Stimulated activated CD4-positive, alpha-beta T cell treated with anti-CD3 and anti-CD28 coated beads, Interleukin-1b, Interleukin-23, amount 100 ng/mL, for 4 hours (primary cell): ENCODE data around the gene AATK.

ENCODE experiments used
- DNase-seq, 2 donors: peaks; one replicate each; pipeline ENCODE4 v3.0.0-alpha.2; 2020; ENCODE audit warnings: low read depth in 2 of 2

Gene AATK

DNA sequence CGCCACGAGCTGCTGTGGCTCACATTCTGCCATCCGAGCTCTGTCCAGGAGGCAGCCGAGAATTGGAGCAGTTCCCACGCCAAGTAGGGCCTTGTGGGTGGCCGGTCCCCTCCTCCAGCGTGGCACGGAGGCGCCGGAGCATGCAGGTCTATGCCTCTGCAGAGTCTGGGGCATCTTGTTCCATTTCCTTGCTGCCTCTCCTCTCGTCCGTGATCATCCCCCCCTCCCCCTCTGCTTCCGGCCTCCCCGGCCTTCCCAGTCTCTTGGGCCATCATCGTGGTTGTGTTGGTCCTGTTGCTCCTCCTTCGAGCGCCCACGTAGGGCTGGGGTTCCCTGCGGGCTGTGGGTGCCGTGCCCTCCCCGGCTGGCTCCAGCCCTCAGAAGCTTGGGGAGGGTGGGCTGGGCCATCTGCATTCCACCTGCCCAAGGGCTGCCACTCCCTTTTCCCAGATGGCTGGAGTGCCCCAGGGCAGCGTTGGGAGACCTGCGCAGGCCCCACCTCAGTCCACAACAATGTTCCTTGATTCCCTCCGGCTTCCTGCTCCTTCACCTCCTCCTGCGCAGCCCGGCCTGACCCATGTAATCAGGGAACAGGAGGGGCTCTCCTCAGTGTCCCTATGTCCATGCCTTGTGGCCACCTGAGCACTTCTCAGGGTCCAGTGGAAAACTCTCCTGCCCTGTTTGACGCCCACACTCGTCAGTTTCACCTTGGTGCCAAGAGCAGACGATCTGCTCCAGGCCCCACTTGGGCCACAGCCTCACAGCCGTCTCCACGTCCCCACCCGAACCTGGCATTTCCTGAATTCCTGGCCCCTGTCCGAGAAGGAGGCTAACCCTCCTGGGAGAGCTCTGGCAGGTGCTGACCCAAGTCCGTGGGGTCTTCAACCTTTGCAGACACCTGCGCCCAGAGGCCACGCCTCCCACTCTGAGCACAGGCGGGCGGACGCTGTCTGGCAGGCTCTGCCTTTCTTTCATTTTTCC, 94.0 kb downstream of the AATK start:
- DNase-seq = no peak

DNA sequence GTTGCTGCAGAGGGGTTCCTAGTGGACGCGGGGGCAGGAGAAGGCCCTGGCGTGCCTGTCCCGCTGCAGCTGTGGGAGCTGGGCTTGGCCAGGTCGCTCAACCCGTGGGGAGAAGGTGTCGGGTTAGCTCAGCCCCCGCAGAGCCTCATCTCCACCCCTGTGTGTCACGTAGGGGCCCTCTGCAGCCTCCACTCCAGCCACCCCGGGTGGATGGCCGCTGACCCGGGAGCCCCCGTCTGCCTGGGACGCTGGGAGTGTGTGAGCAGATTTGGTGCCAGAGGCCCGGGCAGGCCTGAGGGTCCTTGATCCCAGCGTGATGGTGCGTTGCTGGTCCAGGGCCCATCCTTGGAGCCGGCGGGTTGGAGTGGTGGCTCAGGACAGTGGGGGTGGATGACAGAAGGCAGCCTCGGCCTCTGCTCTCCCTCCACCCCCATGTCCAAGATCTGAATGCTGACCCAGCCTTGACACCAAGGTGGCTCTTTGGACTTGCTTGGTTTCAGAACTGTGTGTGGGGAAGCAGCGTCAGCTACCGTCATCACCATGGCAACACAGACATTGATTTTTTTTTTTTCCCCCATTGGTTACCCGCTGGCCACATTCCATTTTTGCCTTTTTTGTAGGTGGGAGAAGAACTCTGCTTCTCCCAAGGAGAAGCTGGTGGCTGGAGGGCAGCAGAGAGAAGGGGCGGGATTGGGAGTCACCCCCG, 95.3 kb downstream of the AATK start:
- no peak for DNase-seq

DNA sequence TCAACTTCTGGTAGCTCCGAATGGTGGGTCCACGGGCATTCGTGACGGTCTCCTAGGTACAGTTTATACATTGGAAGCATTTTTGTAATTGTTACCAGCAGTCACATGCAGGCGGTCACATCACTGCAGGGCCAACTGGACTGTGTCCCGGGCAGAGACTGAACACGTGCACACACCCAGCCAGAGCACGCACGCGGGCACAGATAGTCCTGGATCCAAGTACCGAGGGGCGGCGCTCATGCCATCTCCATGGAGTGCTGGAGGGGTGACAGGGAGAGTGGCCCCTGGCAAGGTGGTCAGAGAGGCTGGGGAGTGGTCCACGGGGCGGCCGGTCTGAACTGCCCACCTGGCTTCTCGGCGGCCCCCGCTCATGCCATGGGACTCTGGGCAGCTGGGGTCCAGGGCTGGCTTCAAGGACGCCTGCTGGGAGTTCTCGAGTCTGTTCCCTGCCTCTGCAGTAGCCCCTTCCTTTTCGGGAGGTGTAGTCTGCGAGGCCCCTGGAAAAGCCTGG, 96.8 kb downstream of the AATK start:
- DNase-seq = no peak

DNA sequence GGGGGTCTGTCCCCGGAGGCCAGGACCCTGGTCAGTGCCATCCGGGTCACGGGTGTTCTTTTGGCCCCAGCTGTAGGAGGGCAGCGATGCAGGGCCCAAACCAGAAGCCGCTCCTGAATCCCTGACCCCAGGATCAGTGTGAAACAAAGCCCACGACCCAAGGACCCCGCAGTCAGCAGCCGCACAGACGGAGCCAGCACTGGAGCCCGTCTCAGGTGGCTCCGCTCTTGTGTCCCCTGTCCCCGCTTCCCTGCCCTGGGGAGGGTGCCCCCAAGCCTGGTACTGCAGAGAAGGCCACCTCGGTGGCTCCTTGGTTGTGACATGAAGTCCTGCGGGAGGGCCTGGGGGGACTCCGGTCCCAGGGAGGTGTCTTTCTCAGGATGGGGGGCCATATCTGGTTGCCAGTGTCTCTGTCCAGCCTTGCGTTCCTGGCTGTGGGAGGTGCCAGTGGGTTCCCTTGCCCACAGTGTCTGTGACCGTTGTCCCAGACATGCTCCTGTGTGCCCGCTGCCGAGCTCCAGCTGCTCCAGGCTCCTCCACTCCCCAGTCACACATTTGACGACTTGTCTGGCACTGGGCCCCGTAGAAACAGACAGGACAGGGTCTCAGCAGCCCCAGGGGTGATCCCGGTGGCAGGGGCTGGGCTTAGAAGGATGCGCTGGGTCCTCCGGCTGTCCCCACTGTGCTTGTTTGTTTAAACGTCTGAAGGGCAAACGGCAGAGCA, 97.4 kb downstream of the AATK start:
- DNase-seq = no peak

DNA sequence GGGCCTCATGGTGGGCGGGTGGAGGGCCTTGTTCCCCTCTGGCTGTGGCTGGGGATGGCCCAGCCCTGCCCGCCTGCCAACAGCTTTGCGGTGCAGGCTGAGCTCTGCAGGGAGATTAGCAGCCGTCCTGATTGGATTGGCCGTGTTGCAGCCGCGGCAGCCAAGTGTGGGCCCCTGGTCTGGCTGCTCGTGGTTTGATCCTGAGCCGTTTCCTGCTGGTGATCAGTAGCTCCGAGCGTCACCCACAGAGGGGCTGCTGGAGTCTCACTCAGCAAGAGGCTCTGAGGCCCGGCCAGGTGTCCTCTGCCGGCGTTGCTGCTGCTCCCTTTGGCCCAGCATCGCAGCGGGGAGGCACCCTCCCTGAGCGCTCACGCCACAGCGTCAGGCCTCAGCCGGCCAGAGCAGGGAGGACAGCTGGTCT, 98.6 kb downstream of the AATK start:
- DNase-seq = no peak
